ENCODE results near the gene SPATA22.
"Not testable (repeated sequence)": the region's sequence is repeated elsewhere in the genome, so short reads cannot be mapped to it uniquely, and the experiment has no call there.

SPATA22 gene

GRCh38 chr17:3471599-3471998, at the start of gene SPATA22:
TSS of gene SPATA22 (minus strand) at chr17:3471819. CDS start at chr17:3469325, 2,494 bp downstream.
- Histone ChIP-seq H3K27ac (ENCODE audit: poor library complexity, severe bottlenecking) (no peak within 1 kb of the TSS), H3K27me3 (ENCODE audit: insufficient read depth, poor library complexity, severe bottlenecking) (no peaks in the 10 kb centered on the region), H3K36me3 (ENCODE audit: low read depth) (no peaks in the 10 kb centered on the region), H3K4me3 (ENCODE audit: severe bottlenecking) (no peak within 1 kb of the TSS), H3K9me3 (ENCODE audit: severe bottlenecking) (no peaks in the 10 kb centered on the region), H3K4me1 (ENCODE audit: insufficient read depth, poor library complexity, severe bottlenecking) (peaks cover 2% of the 10 kb centered on the region)
- DNase-seq (ENCODE audit: low spot score) = no peak
- ATAC-seq (ENCODE audit: low read depth) = no peak
- no peak for TF ChIP-seq CTCF (IDR thresholded peaks at IDR 0.05; ENCODE audit: poor library complexity, severe bottlenecking)

DNA sequence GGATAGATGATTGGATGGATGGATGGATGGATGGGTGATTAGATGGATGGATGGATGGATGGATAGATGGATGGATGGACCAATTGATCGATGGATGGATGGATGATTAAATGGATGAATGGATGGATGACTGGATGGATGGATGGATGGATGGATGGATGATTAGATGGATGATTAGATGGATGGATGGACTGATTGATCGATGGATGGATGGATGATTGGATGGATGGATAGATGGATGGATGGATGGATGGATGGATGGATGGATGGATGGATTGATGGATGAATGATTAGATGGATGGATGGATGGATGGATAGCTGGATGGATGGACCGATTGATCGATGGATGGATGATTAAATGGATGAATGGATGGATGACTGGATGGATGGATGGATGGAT, 47.9 kb upstream of the SPATA22 start:
- not testable (repeated sequence) for H3K27ac ChIP-seq (ENCODE audit: poor library complexity, severe bottlenecking); H3K27me3 ChIP-seq (ENCODE audit: insufficient read depth, poor library complexity, severe bottlenecking); H3K4me1 ChIP-seq (ENCODE audit: insufficient read depth, poor library complexity, severe bottlenecking); H3K9me3 ChIP-seq (ENCODE audit: severe bottlenecking); H3K36me3 ChIP-seq (ENCODE audit: low read depth); DNase-seq (ENCODE audit: low spot score); H3K4me3 ChIP-seq (ENCODE audit: severe bottlenecking); ATAC-seq (ENCODE audit: low read depth)

DNA sequence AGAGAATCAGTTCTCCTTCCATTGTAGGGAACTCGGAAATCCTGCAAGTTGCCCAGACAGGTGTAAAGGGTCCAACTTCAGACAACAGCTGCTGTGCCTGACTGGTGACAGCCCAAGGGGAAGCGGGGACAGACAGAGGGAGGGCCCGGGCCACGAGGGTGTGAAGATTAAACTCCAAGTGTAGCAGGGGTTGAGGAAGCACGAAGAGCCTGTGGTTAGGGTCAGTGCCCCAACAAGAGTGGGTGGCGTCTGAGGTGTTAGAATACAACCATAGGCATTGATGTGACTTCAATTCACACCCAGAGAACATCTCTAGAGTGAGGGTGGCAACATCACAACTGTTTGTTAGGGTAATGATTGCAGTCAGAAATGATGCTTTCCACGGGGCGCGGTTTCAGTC, 43.3 kb upstream of the SPATA22 start:
- TF ChIP-seq CTCF (IDR thresholded peaks at IDR 0.05; ENCODE audit: poor library complexity, severe bottlenecking) = no peak
- ATAC-seq (ENCODE audit: low read depth) (no peak), DNase-seq (ENCODE audit: low spot score) (no peak)
- no peaks in the 10 kb centered on the region for H3K36me3 ChIP-seq (ENCODE audit: low read depth)
- no peaks in the 10 kb centered on the region for H3K9me3 ChIP-seq (ENCODE audit: severe bottlenecking)
- no peaks in the 10 kb centered on the region for H3K4me1 ChIP-seq (ENCODE audit: insufficient read depth, poor library complexity, severe bottlenecking)
- no peak overlapping the region for H3K27ac ChIP-seq (ENCODE audit: poor library complexity, severe bottlenecking)
- no peaks in the 10 kb centered on the region for H3K27me3 ChIP-seq (ENCODE audit: insufficient read depth, poor library complexity, severe bottlenecking)
- H3K4me3 ChIP-seq (ENCODE audit: severe bottlenecking) = no peak overlapping the region

- not testable (repeated sequence) for H3K27me3 ChIP-seq (ENCODE audit: insufficient read depth, poor library complexity, severe bottlenecking); DNase-seq (ENCODE audit: low spot score); H3K27ac ChIP-seq (ENCODE audit: poor library complexity, severe bottlenecking); H3K4me3 ChIP-seq (ENCODE audit: severe bottlenecking); H3K9me3 ChIP-seq (ENCODE audit: severe bottlenecking); ATAC-seq (ENCODE audit: low read depth); H3K4me1 ChIP-seq (ENCODE audit: insufficient read depth, poor library complexity, severe bottlenecking); H3K36me3 ChIP-seq (ENCODE audit: low read depth)
Observed at GRCh38 chr17:3514167-3514566, 42.5 kb upstream of the SPATA22 start.

DNA sequence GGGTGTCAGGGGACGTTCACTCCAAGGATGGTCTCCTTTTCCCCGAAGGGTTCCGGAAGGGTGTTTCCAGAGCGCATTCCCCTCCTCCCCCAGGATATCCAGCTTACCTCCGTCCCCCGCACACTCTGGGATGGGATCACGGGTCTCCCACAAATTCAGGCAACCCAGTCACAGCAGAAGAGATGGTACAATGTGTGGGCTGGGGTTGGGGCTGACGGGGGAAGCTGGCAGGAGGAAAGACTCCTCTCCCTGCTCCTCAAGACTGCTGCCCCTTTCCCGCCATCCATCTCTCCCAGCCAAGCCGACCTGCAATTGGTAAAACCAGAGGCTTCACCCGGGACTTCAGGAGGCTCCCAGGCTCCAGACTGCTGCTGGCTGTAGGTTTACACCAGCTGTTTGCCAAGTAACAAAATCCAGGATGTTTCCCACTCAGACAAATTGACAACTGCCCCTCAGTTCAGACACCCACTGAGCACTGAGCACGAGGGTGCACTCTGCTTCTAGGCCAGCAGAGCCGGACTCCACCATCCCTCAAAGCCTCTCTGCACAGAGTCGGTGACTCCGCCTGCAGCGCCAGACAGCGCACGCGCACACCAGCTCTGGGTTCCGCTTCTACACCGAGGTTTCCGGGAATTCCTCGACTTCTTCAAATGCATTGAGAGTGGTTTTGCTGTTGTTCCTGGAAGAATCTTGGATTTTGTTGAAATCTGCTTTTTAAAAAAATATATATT, 41.9 kb upstream of the SPATA22 start:
- Histone ChIP-seq H3K4me3 (ENCODE audit: severe bottlenecking) (no peak overlapping the region), H3K36me3 (ENCODE audit: low read depth) (no peaks in the 10 kb centered on the region), H3K9me3 (ENCODE audit: severe bottlenecking) (no peaks in the 10 kb centered on the region), H3K4me1 (ENCODE audit: insufficient read depth, poor library complexity, severe bottlenecking) (no peaks in the 10 kb centered on the region), H3K27me3 (ENCODE audit: insufficient read depth, poor library complexity, severe bottlenecking) (no peaks in the 10 kb centered on the region), H3K27ac (ENCODE audit: poor library complexity, severe bottlenecking) (no peak overlapping the region)
- ATAC-seq (ENCODE audit: low read depth) = no peak
- TF ChIP-seq CTCF (IDR thresholded peaks at IDR 0.05; ENCODE audit: poor library complexity, severe bottlenecking) = no peak
- no peak for DNase-seq (ENCODE audit: low spot score)

DNA sequence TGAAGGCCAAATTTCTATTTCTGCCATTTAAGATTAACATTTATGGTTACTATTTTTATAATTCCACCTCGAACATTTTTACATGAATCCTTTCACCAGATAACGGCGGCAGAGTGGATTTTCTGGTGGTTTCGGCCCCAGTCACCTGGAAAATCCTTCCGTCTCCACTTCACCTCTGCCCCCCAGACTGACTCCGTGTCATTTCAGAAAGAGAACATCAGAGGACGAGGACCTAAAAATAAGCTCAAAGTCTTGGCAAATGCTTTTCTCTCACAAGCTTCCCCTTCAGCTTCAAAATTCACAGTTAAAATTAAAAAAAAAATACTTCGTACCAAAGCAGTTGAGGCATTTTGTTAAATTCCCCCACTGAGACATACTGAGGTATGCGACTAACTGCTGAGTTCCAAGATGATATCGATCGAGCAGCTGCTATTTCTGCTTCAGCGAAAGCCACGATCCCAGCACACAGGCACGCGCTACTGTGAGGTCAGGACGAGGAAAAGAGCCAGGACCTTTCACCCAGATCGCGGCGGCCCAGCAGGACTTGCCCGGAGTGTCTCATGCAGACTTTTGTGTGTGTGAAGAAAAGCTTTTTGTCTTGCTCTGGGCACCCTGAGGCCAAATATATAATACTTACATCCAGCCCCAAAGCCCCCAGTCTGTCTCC, 41.0 kb upstream of the SPATA22 start:
- H3K27ac ChIP-seq (ENCODE audit: poor library complexity, severe bottlenecking) = no peak overlapping the region
- ATAC-seq (ENCODE audit: low read depth) (no peak), DNase-seq (ENCODE audit: low spot score) (no peak)
- no peak overlapping the region for H3K4me3 ChIP-seq (ENCODE audit: severe bottlenecking)
- no peak for TF ChIP-seq CTCF (IDR thresholded peaks at IDR 0.05; ENCODE audit: poor library complexity, severe bottlenecking)
- no peaks in the 10 kb centered on the region for H3K27me3 ChIP-seq (ENCODE audit: insufficient read depth, poor library complexity, severe bottlenecking)
- no peaks in the 10 kb centered on the region for H3K9me3 ChIP-seq (ENCODE audit: severe bottlenecking)
- H3K4me1 ChIP-seq (ENCODE audit: insufficient read depth, poor library complexity, severe bottlenecking) = no peaks in the 10 kb centered on the region
- H3K36me3 ChIP-seq (ENCODE audit: low read depth) = no peaks in the 10 kb centered on the region
